OCI-LY3 (cell line): ENCODE data around the gene ANXA3.

ENCODE experiments used
- H2AFZ ChIP-seq: fragments of 200-600, 300-600 bp; shearing (Covaris generic); 2 replicates; pipeline ENCODE4 v1.6.0; 2014; ENCODE audit warnings: antibody characterized with exemption, low read depth, low read length
- H3K27ac ChIP-seq: fragments of 200-600, 300-600 bp; sonication (generic); 2 replicates; pipeline ENCODE4 v1.5.1; 2014; ENCODE audit warnings: mild to moderate bottlenecking, low read length, moderate library complexity, mixed read lengths
- H3K27me3 ChIP-seq: fragments of 200-600, 300-600 bp; sonication (generic); 2 replicates; pipeline ENCODE4 v1.6.1; 2014; ENCODE audit warnings: low read depth, low read length, mixed read lengths
- H3K36me3 ChIP-seq: fragments of 200-600, 300-600 bp; sonication (generic); replicated peaks from 2 replicates; pipeline ENCODE3; 2014; ENCODE audit warnings: low read depth, low read length, mixed read lengths
- H3K4me1 ChIP-seq: fragments of 300-600, 200-600 bp; sonication (generic); 2 replicates; pipeline ENCODE4 v1.6.1; 2014; ENCODE audit warnings: low read length, mixed read lengths
- H3K4me2 ChIP-seq: fragments of 200-600, 300-600 bp; sonication (generic); 2 replicates; pipeline ENCODE4 v1.6.1; 2014; ENCODE audit warnings: low read length, mixed read lengths
- H3K4me3 ChIP-seq: fragments of 300-600, 200-600 bp; sonication (generic); 2 replicates; pipeline ENCODE4 v1.5.1; 2014; ENCODE audit warnings: antibody characterized with exemption, mild to moderate bottlenecking, low read length, moderate library complexity
- H3K79me2 ChIP-seq: fragments of 300-600, 200-600 bp; shearing (Covaris generic); 2 replicates; pipeline ENCODE4 v1.6.1; 2014; ENCODE audit warnings: mild to moderate bottlenecking, low read length, mixed read lengths
- H3K9ac ChIP-seq: fragments of 300-600, 200-600 bp; shearing (Covaris generic); 2 replicates; pipeline ENCODE4 v1.6.0; 2014; ENCODE audit warnings: mild to moderate bottlenecking, low read length, moderate library complexity
- H3K9me3 ChIP-seq: fragments of 200-600, 300-600 bp; shearing (Covaris generic); 2 replicates; pipeline ENCODE4 v1.6.1; 2014; ENCODE audit warnings: low read length, mixed read lengths; ENCODE audit not compliant: insufficient read depth
- H4K20me1 ChIP-seq: fragments of 200-600, 300-600 bp; sonication (generic); 2 replicates; pipeline ENCODE4 v1.6.1; 2016; ENCODE audit warnings: low read length, mixed read lengths; ENCODE audit not compliant: insufficient read depth
- EZH2phosphoT487 ChIP-seq: fragments of 200-600 bp; shearing (Covaris generic); IDR thresholded peaks from 2 replicates; pipeline ENCODE4 v1.6.1; 2018; ENCODE audit warnings: antibody characterized with exemption, mixed run types, low read depth
- TF ChIP-seq, protein P1 (sequence below): fragments of 200-600, 300-600 bp; sonication (generic); IDR thresholded peaks from 2 replicates; pipeline ENCODE4 v1.5.1; 2014; ENCODE audit warnings: antibody characterized with exemption, low read length, low read depth

Gene ANXA3

GRCh38 chr4:78525559-78525958 lies 26.0 kb upstream of the ANXA3 start:
- no peak overlapping the region for H3K27ac ChIP-seq
- H3K9ac ChIP-seq: no peak overlapping the region
- TF ChIP-seq, protein P1, sequence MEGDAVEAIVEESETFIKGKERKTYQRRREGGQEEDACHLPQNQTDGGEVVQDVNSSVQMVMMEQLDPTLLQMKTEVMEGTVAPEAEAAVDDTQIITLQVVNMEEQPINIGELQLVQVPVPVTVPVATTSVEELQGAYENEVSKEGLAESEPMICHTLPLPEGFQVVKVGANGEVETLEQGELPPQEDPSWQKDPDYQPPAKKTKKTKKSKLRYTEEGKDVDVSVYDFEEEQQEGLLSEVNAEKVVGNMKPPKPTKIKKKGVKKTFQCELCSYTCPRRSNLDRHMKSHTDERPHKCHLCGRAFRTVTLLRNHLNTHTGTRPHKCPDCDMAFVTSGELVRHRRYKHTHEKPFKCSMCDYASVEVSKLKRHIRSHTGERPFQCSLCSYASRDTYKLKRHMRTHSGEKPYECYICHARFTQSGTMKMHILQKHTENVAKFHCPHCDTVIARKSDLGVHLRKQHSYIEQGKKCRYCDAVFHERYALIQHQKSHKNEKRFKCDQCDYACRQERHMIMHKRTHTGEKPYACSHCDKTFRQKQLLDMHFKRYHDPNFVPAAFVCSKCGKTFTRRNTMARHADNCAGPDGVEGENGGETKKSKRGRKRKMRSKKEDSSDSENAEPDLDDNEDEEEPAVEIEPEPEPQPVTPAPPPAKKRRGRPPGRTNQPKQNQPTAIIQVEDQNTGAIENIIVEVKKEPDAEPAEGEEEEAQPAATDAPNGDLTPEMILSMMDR: no peak
- TF ChIP-seq EZH2phosphoT487: no peak
- no peak overlapping the region for H3K4me2 ChIP-seq
- no peaks in the 10 kb centered on the region for H3K27me3 ChIP-seq
- no peaks in the 10 kb centered on the region for H3K79me2 ChIP-seq
- H3K9me3 ChIP-seq: no peaks in the 10 kb centered on the region
- H3K4me1 ChIP-seq: no peaks in the 10 kb centered on the region
- no peaks in the 10 kb centered on the region for H4K20me1 ChIP-seq
- H3K4me3 ChIP-seq: no peak overlapping the region
- no peak overlapping the region for H2AFZ ChIP-seq
- no peaks in the 10 kb centered on the region for H3K36me3 ChIP-seq

GRCh38 chr4:78527103-78527502 lies 24.5 kb upstream of the ANXA3 start:
- no peaks in the 10 kb centered on the region for H3K36me3 ChIP-seq
- H3K27ac ChIP-seq: no peak overlapping the region
- no peak for TF ChIP-seq EZH2phosphoT487
- TF ChIP-seq, protein P1: no peak

GRCh38 chr4:78527555-78527954 lies 24.0 kb upstream of the ANXA3 start:
- Histone ChIP-seq H3K27me3 (no peaks in the 10 kb centered on the region), H3K9ac (no peak overlapping the region), H3K4me1 (no peaks in the 10 kb centered on the region), H3K27ac (no peak overlapping the region), H3K36me3 (no peaks in the 10 kb centered on the region), H3K4me3 (no peak overlapping the region), H3K79me2 (no peaks in the 10 kb centered on the region), H4K20me1 (no peaks in the 10 kb centered on the region), H3K4me2 (no peak overlapping the region), H3K9me3 (no peaks in the 10 kb centered on the region), H2AFZ (no peak overlapping the region)
- TF ChIP-seq EZH2phosphoT487: no peak
- TF ChIP-seq, protein P1: no peak

More at GRCh38 chr4:78527103-78527502, 24.5 kb upstream of the ANXA3 start:
- Histone ChIP-seq H3K4me3 (no peak overlapping the region), H3K9me3 (no peaks in the 10 kb centered on the region), H4K20me1 (no peaks in the 10 kb centered on the region), H2AFZ (no peak overlapping the region), H3K4me1 (no peaks in the 10 kb centered on the region), H3K27me3 (no peaks in the 10 kb centered on the region), H3K79me2 (no peaks in the 10 kb centered on the region), H3K4me2 (no peak overlapping the region), H3K9ac (no peak overlapping the region)

GRCh38 chr4:78528327-78528726 lies 23.2 kb upstream of the ANXA3 start:
- no peak overlapping the region for H2AFZ ChIP-seq
- H3K4me1 ChIP-seq: no peaks in the 10 kb centered on the region
- TF ChIP-seq EZH2phosphoT487: no peak
- TF ChIP-seq, protein P1: no peak
- no peak overlapping the region for H3K4me3 ChIP-seq
- H3K27ac ChIP-seq: no peak overlapping the region
- no peak overlapping the region for H3K4me2 ChIP-seq
- no peaks in the 10 kb centered on the region for H3K9me3 ChIP-seq
- H3K27me3 ChIP-seq: no peaks in the 10 kb centered on the region
- H4K20me1 ChIP-seq: no peaks in the 10 kb centered on the region
- H3K79me2 ChIP-seq: no peaks in the 10 kb centered on the region
- H3K36me3 ChIP-seq: no peaks in the 10 kb centered on the region
- no peak overlapping the region for H3K9ac ChIP-seq
